Endothelial cell of umbilical vein (primary cell): ENCODE measurements around the gene CASKIN1. TPM values are rescaled to one million over a fixed set of nuclear protein-coding genes. Genes with fewer than 3 reads are reported as not detected.

ENCODE experiments used
- BruUV-seq: library from RNA; stranded (reverse); fragments of 400-500 nt; replicated peaks from 2 replicates; lab custom pipeline; 2021; lab: Mats Ljungman, UMichigan
- CTCF ChIA-PET: fragments of 300-600, 350-600 bp; sonication (Branson Sonifier 250); formaldehyde crosslinking; loops from one replicate; lab custom pipeline; 2021; ENCODE audit warnings: antibody characterized with exemption, inconsistent platforms; lab: Charles Lee
- POLR2A ChIA-PET: fragments of 300-600, 350-600 bp; sonication (Branson Sonifier 250); formaldehyde crosslinking; loops from one replicate; lab custom pipeline; 2021; ENCODE audit warnings: antibody characterized with exemption, inconsistent platforms; lab: Charles Lee
- DNase-seq: peaks from one replicate; pipeline ENCODE4 v3.0.0-alpha.2; 2011; ENCODE audit warnings: low read depth, low spot score
- FAIRE-seq: peaks from 2 replicates; lab custom pipeline; 2011; peaks lifted over from hg19 to GRCh38; lab: Jason Lieb, UNC
- H2AFZ ChIP-seq: 2 replicates; pipeline ENCODE4 v1.6.0; 2012; ENCODE audit warnings: low read depth, low read length, control low read depth, inconsistent platforms
- H3K27ac ChIP-seq: 2 replicates; pipeline ENCODE4 v1.5.1; 2011; ENCODE audit warnings: low read depth, mild to moderate bottlenecking, control low read depth, low read length, moderate library complexity; ENCODE audit not compliant: insufficient read depth
- H3K27me3 ChIP-seq, 2 experiments: 2 replicates each; pipeline versions ENCODE4 v1.6.0 to v1.6.1; 2011; ENCODE audit warnings: low read length in 2 of 2, mixed read lengths in 1 of 2; ENCODE audit not compliant: control insufficient read depth in 2 of 2, insufficient read depth in 2 of 2
- H3K36me3 ChIP-seq, 2 experiments: 2 replicates in 1 of 2; 3 replicates in 1 of 2; pipeline ENCODE4 v1.5.1; 2011; ENCODE audit warnings: low read length in 2 of 2, mild to moderate bottlenecking in 1 of 2, moderate library complexity in 1 of 2; ENCODE audit not compliant: control insufficient read depth in 2 of 2, insufficient read depth in 2 of 2; ENCODE audit errors: extremely low read depth in 1 of 2
- H3K4me1 ChIP-seq: 3 replicates; pipeline ENCODE4 v1.5.1; 2011; ENCODE audit warnings: mild to moderate bottlenecking, low read length; ENCODE audit not compliant: control insufficient read depth, insufficient read depth; ENCODE audit errors: extremely low read depth
- H3K4me2 ChIP-seq: 2 replicates; pipeline ENCODE4 v1.6.1; 2011; ENCODE audit warnings: low read length, control low read depth, mixed read lengths; ENCODE audit not compliant: insufficient read depth
- H3K4me3 ChIP-seq, 3 experiments: fragments of 200-600 bp in 1 of 3; sonication (generic), shearing (Covaris generic) in 1 of 3; replicated peaks in 1 of 3; 2 replicates each; pipeline ENCODE4 v1.5.1; 2011 to 2016; ENCODE audit warnings: control low read depth in 3 of 3, low read length in 3 of 3, mild to moderate bottlenecking in 2 of 3, inconsistent platforms in 1 of 3, low read depth in 1 of 3, moderate library complexity in 1 of 3; ENCODE audit not compliant: insufficient read depth in 1 of 3
- H3K79me2 ChIP-seq: 2 replicates; pipeline ENCODE4 v1.6.0; 2012; ENCODE audit warnings: low read length, inconsistent platforms; ENCODE audit not compliant: control insufficient read depth, insufficient read depth
- H3K9ac ChIP-seq: replicated peaks from 2 replicates; pipeline ENCODE3; 2011; ENCODE audit warnings: low read length, control low read depth; ENCODE audit not compliant: insufficient read depth; ENCODE audit errors: extremely low read depth
- H3K9me1 ChIP-seq: replicated peaks from 3 replicates; pipeline ENCODE4 v1.6.0; 2011; ENCODE audit warnings: mild to moderate bottlenecking, low read length; ENCODE audit not compliant: control insufficient read depth, insufficient read depth; ENCODE audit errors: extremely low read depth
- H3K9me3 ChIP-seq: replicated peaks from 2 replicates; pipeline ENCODE4 v1.5.1; 2012; ENCODE audit warnings: low read length, inconsistent platforms; ENCODE audit not compliant: control insufficient read depth, insufficient read depth
- H4K20me1 ChIP-seq: replicated peaks from 2 replicates; pipeline ENCODE3; 2011; ENCODE audit warnings: mild to moderate bottlenecking, low read length; ENCODE audit not compliant: control insufficient read depth, insufficient read depth; ENCODE audit errors: extremely low read depth
- EZH2 ChIP-seq: IDR thresholded peaks from 2 replicates; pipeline ENCODE4 v1.6.1; 2012; ENCODE audit warnings: borderline replicate concordance, low read depth, mild to moderate bottlenecking, moderate library complexity, low read length, inconsistent platforms; ENCODE audit not compliant: severe bottlenecking
- GATA2 ChIP-seq: IDR thresholded peaks from 2 replicates; pipeline ENCODE4 v1.7.0; 2011; ENCODE audit warnings: low read depth, mild to moderate bottlenecking, moderate library complexity, mixed read lengths, low read length; ENCODE audit not compliant: insufficient read length, insufficient read depth
- JUN ChIP-seq: IDR thresholded peaks from 2 replicates; pipeline ENCODE4 v1.6.1; 2011; ENCODE audit warnings: borderline replicate concordance, low read depth; ENCODE audit not compliant: insufficient read length, insufficient read depth
- POLR2AphosphoS5 ChIP-seq: IDR thresholded peaks from 2 replicates; pipeline ENCODE4 v1.6.1; 2012; ENCODE audit warnings: low read depth, mild to moderate bottlenecking, control low read depth, low read length, moderate library complexity; ENCODE audit not compliant: insufficient read depth
- dilution Hi-C: fragments of 300-500 bp; cut with MboI; formaldehyde crosslinking; loops from one replicate; pipeline ENCODE4 v1.15.0; 2019; ENCODE audit warnings: low sequenced_read_pairs; ENCODE audit not compliant: extremely low pct_ligation_motif_present
- intact Hi-C: fragments of 100-400 bp; cut with micrococcal nuclease; formaldehyde crosslinking; loops from one replicate; pipeline ENCODE4 v1.10.0; 2022
- polyA plus RNA-seq, 4 experiments: library from polyadenylated mRNA; depleted of rRNA in 3 of 4; stranded (reverse) in 3 of 4; unstranded in 1 of 4; fragments of >200 nt; gene quantifications; 2 replicates each; pipeline versions ENCODE4 v1.2.1 to v1.2.3, GENCODE V29; 2011 to 2012; ENCODE audit warnings: missing spikeins in 1 of 4
- total RNA-seq: library from RNA; stranded (reverse); gene quantifications from 2 replicates; pipeline ENCODE4 v1.2.3, GENCODE V29; 2021

The CASKIN1 gene
- total and polyA plus RNA-seq, 2 donors (not counting 3 experiments of a cell fraction or from before 2014, with no cell fraction given), result 0.11 to 0.58 TPM

DNA sequence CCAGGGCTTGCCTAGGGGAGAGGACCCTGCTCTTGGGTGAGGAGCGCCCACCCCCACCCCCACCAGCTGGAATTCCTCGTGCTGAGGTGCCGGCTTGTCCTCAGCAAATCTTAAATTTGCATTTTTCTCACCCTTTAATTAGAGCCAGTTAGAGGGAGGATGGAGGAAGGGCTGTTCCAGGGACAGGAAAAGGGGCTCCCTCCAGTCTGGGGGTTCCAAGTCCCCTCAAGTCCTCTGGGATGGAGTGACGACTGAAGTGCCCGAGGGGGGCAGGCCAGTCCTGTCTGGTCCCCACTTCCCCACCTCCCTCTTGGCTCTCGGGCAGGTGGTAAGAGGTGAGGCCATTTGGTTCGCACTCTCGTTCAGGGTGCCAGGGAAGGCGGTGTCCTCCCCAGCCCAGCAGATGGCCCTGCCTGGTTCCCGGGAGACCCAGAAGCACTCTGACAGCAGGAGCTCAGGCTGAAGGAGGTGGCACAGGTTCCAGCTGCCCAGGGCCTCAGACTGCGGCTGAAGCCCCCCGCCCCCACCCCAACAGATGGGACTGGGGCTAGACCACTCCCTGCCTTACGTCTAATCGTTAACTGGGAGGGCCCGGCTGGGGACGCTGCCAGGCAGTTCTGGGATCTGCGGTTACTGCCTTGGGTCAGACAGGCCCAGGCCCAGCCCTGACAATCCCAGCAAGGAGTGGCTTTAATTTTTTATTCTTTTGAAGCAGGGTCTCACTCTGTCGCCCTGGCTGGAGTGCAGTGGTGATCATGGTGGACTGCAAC, 45.8 kb downstream of the CASKIN1 start:
- peaks cover 2 to 7% of the 10 kb centered on the region in 2 experiments for H3K36me3 ChIP-seq
- H3K27me3 ChIP-seq, result no peaks in the 10 kb centered on the region
- no peak overlapping the region for H2AFZ ChIP-seq
- no peak for DNase-seq
- peak; percentile 75 for FAIRE-seq
- no peaks in the 10 kb centered on the region for H3K9me3 ChIP-seq
- peaks cover 39% of the 10 kb centered on the region for H3K79me2 ChIP-seq
- H4K20me1 ChIP-seq, result no peaks in the 10 kb centered on the region
- no peak overlapping the region for H3K4me3 ChIP-seq
- H3K4me2 ChIP-seq, result no peak overlapping the region
- no TSS peak for BruUV-seq
- intact Hi-C loops (loop anchor here (5.0 kb wide), 1 partner anchor 288 kb away; no protein-coding TSS in a partner anchor), dilution Hi-C loops (loop anchor here (25.0 kb wide), 1 partner anchor 113 kb away; the partner anchor contains the start of genes NHERF2, NTHL1 and TSC2)
- no peaks in the 10 kb centered on the region for H3K9me1 ChIP-seq
- no peak overlapping the region for H3K9ac ChIP-seq
- ChIA-PET CTCF (interaction anchor here (1.2 to 1.6 kb wide), 4 partner anchors 10 to 146 kb away, joined by 3 to 11 read pairs (median 4); no protein-coding TSS in a partner anchor), POLR2A (no interaction called here)
- no peak for TF ChIP-seq GATA2
- TF ChIP-seq EZH2, result no peak
- TF ChIP-seq JUN, result no peak
- peak; percentile 82 for TF ChIP-seq POLR2AphosphoS5
- H3K4me1 ChIP-seq, result peaks cover 28% of the 10 kb centered on the region
- H3K27ac ChIP-seq, result no peak overlapping the region
